ENCODE results near the gene IGFBP7.

IGFBP7 gene

GRCh38 chr4:57095245-57095644, 14.9 kb downstream of the IGFBP7 start:
- DNase-seq (ENCODE audit: low read depth in 2 of 2): no peak

- DNase-seq (ENCODE audit: low read depth in 2 of 2): no peak
Measured at GRCh38 chr4:57094832-57095223, 15.4 kb downstream of the IGFBP7 start.

GRCh38 chr4:57093845-57094831, 16.0 kb downstream of the IGFBP7 start:
- no peak for DNase-seq (ENCODE audit: low read depth in 2 of 2)

DNA sequence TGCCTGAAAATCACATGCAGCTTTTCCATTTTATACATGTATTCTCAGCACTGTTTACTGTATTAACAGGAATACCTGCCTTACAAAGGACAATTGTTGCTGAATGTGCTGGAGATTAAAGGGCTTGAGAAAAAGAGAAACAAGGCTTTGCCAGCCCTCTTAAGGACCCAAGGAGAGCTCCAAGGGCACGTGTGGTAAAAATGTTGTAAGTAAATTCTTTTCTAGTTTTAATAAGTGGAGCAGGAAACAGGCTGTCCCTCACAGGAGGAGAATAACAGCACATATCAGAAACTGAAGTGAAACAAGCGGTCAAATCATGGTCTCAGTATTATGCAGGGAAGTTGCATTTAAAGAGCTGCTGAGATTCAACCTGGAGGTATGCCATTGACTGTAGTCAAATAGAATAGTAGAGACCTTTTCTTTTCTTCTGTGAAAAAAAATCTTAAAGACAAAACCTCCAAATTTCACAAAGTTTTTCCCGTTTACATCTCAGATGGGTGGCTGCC, 18.5 kb downstream of the IGFBP7 start:
- DNase-seq (ENCODE audit: low read depth in 2 of 2): no peak

DNA sequence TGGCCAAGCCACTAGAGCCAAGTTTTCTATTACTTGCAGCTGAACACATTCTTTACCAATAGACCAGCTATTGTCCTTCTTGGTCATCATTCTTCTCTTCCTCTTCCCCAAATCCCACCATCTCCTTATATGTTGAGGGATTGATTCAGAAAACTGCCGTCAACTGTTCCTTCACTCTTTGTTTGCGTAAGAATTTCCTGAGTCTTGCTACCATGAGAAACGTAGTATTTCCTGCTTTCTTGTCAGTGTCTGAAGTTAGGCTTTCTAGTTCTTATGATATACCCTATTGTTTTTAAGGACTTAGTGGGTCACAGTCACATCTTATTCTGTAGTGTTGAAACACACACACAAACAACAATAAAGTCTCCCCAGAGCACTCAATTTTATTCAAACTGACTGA, 20.1 kb downstream of the IGFBP7 start:
- no peak for DNase-seq (ENCODE audit: low read depth in 2 of 2)

DNA sequence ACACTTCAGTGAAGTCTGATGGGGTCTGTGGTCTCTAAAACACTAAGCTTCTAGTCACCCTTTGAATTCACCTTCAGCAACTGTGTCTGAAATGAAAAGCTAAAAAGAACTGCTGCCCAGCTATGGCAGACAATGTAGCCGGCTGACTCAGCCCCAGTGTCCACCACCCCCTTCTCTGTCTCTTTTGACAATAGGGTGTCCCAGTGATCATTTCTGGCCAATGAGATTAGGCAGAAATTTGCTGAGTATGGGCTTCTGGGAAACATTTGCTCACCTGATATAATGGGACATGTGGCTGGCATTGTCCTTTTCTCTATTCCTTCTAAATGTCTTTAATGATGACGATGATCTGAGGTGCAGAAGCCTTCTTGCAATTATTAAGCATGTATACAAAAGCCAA, 20.6 kb downstream of the IGFBP7 start:
- DNase-seq (ENCODE audit: low read depth in 2 of 2): no peak

DNA sequence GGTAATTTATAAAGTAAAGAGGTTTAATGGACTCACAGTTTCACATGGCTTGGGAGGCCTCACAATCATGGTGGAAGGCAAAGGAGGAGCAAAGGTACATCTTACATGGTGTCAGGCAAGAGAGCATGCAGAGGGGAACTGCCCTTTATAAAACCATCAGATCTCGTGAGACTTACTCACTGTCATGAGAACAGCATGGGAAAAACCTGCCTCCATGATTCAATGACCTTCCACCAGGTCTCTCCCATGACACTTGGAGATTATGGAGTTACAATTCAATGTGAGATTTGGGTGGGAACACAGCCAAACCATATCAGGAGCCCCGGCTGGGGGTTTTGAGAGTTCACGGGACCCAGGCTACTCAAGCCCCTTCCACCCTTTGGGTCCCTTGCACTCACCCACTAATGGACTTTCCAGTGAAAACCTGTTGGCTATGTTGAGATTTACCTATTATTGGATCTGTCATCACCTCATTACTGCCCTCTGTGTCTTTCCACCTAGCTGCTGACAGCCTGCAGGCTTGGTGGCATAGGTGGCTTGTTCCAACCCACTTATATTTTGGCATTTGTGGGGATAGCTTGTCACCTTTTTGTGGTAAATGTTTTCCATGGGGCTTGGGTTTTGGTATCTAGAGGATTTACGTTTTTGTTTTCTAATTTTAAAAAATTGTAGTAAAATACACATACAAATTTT, 24.0 kb downstream of the IGFBP7 start:
- DNase-seq (ENCODE audit: low read depth in 2 of 2): no peak

GRCh38 chr4:57085278-57085677, 24.9 kb downstream of the IGFBP7 start:
- no peak for DNase-seq (ENCODE audit: low read depth in 2 of 2)

DNA sequence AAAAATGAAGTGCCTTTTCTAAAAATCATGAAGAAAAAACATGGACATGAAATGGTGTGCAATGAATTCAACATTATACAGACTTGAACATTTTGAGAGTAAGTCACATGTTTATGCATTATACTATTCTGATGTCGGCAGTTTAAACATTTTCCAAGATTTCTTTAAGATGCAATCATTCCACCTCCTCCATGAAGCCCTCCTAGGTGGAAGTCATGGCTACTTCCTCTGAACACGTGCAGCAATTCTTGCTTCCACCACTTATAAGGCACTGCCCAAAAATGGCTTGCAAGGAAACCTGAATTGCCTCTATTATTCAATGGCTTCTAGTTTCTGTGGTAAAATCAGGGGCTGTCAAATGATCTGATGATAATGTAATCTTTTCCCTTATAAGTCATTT, 25.8 kb downstream of the IGFBP7 start:
- no peak for DNase-seq (ENCODE audit: low read depth in 2 of 2)

DNA sequence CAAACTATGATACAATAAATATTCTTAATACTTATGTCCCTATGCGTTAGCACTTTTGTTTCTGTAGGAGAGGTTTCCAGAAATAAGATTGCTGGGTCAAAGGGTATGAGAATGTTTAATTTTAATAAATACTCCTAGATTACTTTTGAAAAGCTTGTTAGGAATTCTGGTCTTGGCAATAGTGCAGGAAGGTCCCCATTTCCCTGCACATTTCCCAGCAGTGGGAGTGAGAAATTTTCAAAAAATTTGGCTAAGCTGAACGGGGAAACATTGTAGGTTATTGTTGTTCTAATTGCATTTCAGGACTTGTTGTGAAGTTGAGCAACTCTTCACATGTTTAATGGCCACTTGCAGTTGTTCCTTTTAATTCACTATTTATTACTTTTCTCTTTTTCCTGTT, 27.1 kb downstream of the IGFBP7 start:
- DNase-seq (ENCODE audit: low read depth in 2 of 2): no peak

DNA sequence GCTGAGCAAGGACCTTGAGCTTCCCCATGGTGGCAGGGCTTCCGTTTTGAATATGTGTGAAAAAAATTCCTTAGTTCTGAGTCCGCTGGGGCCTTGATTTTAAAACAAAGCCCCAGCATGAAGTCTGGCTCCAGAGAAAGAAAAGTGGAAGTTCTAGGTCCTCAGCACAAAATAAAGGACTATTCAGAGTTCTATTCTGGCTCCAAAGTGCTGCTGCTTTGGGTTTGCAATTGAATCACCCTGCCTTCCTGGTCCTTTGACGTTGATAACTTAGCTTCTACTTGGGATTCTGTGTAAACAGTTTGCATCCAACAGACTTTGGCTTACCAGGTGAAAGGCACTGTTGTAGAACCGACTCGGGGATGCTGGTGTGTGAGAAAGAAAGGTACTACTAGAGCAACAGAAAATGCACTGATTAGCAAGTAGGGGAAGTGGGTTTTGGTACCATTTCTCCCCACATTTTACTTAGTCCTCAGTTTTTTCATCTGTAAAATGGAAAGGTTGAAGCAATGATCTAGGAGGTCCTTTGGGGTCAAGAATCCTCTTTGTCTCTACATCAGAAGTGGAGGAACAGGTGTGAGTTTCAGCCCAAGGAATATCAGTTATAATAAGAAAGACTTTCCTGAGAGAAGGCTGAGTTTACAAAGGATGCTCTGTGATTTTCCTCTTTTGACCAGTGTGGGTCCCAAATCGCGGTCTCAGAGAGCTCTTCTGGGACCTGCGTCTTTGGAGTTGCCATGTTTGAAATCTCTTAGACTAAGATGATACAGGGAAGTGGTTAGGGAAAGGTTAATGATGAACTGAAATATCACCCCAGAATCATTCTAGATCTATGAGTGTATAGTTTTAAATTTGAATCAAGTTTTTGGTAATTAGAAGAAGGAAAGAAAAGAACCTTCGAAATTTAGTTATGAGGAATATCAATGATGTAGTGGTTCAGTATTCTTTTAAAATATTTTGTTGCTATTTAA, 28.2 kb downstream of the IGFBP7 start:
- no peak for DNase-seq (ENCODE audit: low read depth in 2 of 2)

DNA sequence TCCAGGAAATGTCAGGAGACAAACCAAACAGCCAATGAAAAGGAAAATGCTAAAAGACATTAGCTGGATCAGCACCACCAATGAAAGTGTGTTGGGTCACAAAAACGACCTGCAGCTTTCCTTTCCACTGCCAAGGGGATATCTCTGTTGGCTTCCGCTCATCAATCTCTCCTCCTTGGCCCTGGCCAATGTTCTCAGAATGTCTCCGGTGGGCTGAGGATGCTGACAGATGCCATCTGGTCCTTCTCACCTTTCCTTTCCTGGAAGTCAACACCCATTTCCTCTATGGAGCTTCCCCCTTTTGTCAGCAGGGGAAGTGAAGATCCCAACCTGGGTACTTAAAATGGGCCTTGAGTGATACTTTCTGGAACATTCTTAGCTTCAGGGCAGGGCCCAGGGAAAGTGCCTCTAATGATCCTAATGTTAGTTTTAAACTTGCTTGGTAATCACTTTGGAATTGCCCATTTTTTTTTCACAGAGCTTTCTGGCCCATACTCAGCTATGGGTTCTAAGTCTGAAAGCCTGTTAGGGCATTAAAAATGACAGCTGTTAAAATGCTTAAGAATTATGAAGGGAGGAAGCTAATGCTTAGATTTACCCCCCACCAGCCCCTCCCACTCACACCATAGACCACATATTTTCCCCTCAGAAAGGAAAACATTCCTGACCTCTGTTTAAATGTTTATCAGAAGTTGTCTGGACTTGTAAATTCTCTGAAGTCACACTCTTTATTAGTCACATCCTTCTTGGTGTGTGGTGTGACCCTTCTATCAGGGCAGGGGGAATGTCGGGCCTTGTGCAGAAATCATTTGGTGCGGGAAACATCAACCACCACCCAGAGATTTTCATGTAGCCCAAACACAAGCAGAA, 29.2 kb downstream of the IGFBP7 start:
- DNase-seq (ENCODE audit: low read depth in 2 of 2): no peak

- DNase-seq (ENCODE audit: low read depth in 2 of 2): no peak
Measured at GRCh38 chr4:57078685-57079521, 31.3 kb downstream of the IGFBP7 start.

DNA sequence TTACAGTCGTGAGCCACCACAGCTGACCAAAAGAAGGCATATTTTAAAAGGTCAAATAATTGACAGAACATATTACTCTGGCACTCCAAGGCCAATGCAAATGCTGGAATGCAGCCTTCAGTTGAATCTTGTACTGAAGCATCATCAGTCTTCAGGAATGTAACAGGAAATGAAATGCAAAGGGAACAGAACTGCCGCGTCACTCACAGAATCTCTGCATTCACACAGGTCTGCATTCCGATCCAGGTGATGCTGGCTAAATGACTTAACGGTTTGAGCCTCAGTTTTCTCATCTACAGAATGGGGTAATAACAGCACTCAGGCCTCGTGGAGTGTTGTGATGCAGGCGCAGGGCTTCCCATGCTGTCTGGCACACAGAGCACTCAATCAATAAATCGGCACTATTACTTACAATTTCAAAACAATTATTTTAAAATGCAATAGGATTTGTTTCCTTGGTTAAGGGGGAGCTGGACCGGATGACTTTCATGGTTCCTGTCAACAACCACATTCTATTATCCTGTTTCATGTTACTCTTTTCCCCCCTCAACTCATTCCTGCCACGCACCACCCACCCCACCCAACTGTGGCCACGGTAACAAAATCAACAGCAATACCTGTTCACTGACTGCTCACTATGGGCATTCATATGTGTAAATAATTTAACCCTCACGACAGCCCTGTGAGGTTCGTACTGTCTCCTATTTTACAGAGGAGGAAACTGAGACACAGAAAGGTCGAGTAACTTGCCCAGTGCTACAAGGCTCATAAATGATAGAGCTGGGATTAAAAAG, 32.4 kb downstream of the IGFBP7 start:
- DNase-seq (ENCODE audit: low read depth in 2 of 2): no peak

- no peak for DNase-seq (ENCODE audit: low read depth in 2 of 2)
Measured at GRCh38 chr4:57076646-57077045, 33.5 kb downstream of the IGFBP7 start.

- no peak for DNase-seq (ENCODE audit: low read depth in 2 of 2)
Measured at GRCh38 chr4:57075367-57075766, 34.8 kb downstream of the IGFBP7 start.

GRCh38 chr4:57074744-57075143, 35.4 kb downstream of the IGFBP7 start:
- DNase-seq (ENCODE audit: low read depth in 2 of 2): no peak

DNA sequence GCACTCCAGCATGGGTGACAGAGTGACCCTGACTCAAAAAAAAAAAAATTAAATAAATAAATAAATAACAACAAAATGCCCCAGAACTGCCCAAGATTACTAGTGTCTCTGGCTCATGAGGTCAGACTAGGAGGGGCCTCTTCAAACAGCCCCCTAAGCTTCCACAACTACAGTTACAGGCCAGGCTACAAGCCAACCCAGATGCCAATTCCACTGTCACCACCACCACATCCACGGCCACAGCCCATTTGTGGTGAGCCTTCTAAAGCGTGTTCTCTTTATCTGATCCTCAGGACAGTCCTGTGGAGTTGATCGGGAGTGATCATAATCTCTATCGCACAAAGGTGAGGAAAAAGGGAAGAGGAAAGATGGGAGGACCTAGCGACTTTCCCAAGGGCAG, 36.6 kb downstream of the IGFBP7 start:
- no peak for DNase-seq (ENCODE audit: low read depth in 2 of 2)

- DNase-seq (ENCODE audit: low read depth in 2 of 2): no peak
Measured at GRCh38 chr4:57071326-57071725, 38.9 kb downstream of the IGFBP7 start.
